Psoas muscle (tissue), 8 donors: ENCODE data around the gene TMEM184B. TPM values are rescaled to one million over a fixed set of nuclear protein-coding genes. Genes with fewer than 3 reads are reported as not detected.

Experiments
- ATAC-seq, 4 donors: fragments of 200-7000 bp; cut with Tn5 transposase; one replicate each; pipeline ENCODE4 v1.9.1; 2020; ENCODE audit warnings: moderate library complexity in 3 of 4, mild to moderate bottlenecking in 2 of 4
- DNase-seq, 2 donors: peaks; one replicate each; pipeline ENCODE4 v3.0.0-alpha.2; 2020
- H3K27ac ChIP-seq: fragments of 200-600 bp; one replicate; pipeline ENCODE4 v1.8.0; 2022
- H3K27me3 ChIP-seq, 3 donors: fragments of 200-600 bp in 1 of 3; one replicate each; pipeline versions ENCODE4 v1.6.1 to v1.8.0; 2013 to 2022; ENCODE audit warnings: low read length in 2 of 3, mild to moderate bottlenecking in 2 of 3, moderate library complexity in 1 of 3; ENCODE audit not compliant: insufficient read depth in 3 of 3
- H3K36me3 ChIP-seq, 2 donors: fragments of 200-600 bp in 1 of 2; one replicate each; pipeline versions ENCODE4 v1.6.1 to v1.8.0; 2013 to 2022; ENCODE audit warnings: low read depth in 1 of 2, mild to moderate bottlenecking in 1 of 2, moderate library complexity in 1 of 2; ENCODE audit not compliant: insufficient read depth in 1 of 2
- H3K4me1 ChIP-seq: fragments of 200-600 bp; one replicate; pipeline ENCODE4 v1.8.0; 2022
- H3K4me3 ChIP-seq: fragments of 200-600 bp; one replicate; pipeline ENCODE4 v1.8.0; 2022; ENCODE audit warnings: mild to moderate bottlenecking
- H3K9me3 ChIP-seq: fragments of 200-600 bp; one replicate; pipeline ENCODE4 v1.8.0; 2022
- WGBS, 3 donors: extraction: QIAGEN DNeasy Blood & Tissue Kit; methylation state at CpG; one replicate each; pipeline versions ENCODE4 v1.1.6 to v1.1.7; 2013; 5-methylcytosine and 5-hydroxymethylcytosine counted together
- intact Hi-C, 2 donors: fragments of 100-400 bp; cut with DNase I; formaldehyde crosslinking; loops; one replicate each; pipeline versions ENCODE4 v1.11.0 to v1.14.2; 2022
- polyA plus RNA-seq, 3 donors: library from polyadenylated mRNA; stranded (reverse); fragments of 200-250 nt; gene quantifications; one replicate each; pipeline ENCODE4 v1.2.3, GENCODE V29; 2013
- total RNA-seq, 4 donors: library from RNA; stranded (reverse); fragmentation: NEBNext Ultra II Directional in 2 of 4; extraction: Animal tissue kit (Norgen Biotek cat#: 25700) in 2 of 4; gene quantifications; one replicate each; pipeline versions ENCODE4 v1.2.1 to v1.2.4, GENCODE V29; 2021 to 2023
- TF ChIP-seq, protein P1 (sequence below): fragments of 200-600 bp; IDR thresholded peaks from one replicate; pipeline ENCODE4 v1.8.0; 2022; ENCODE audit warnings: antibody characterized with exemption
- donor health status: healthy with polysubstance abuse.
- donor health status: DM: no; HTN: no; CAD: no; lungs with moderate emphysema.
- donor health status: Bipolar disorder and iron deficiency.
- donor health status: healthy.
- donor health status: DM: yes; HTN: yes; CAD: no.
- donor health status: DM: no; HTN: no; CAD: no.
- donor health status: DM: no; HTN: no; CAD: no.
- donor health status: DM: yes; HTN: yes; CAD: no.

Gene TMEM184B
- total and polyA plus RNA-seq, 7 donors: 13.6 to 40.3 (median 26.4) TPM

GRCh38 chr22:38271927-38272372, 860 bp downstream of the TMEM184B start:
- intact Hi-C loops: loop anchor here in 1 of 2 donors (5.0 kb wide), 1 partner anchor 45 kb away; the partner anchor contains the start of gene CSNK1E
- peak overlapping the region; percentile 90 for H3K4me3 ChIP-seq
- no peaks in the 10 kb centered on the region for H3K9me3 ChIP-seq
- DNase-seq (no peak), ATAC-seq (peak in 3 of 4 donors; percentile 4 to 15 (median 9))
- TF ChIP-seq, protein P1, sequence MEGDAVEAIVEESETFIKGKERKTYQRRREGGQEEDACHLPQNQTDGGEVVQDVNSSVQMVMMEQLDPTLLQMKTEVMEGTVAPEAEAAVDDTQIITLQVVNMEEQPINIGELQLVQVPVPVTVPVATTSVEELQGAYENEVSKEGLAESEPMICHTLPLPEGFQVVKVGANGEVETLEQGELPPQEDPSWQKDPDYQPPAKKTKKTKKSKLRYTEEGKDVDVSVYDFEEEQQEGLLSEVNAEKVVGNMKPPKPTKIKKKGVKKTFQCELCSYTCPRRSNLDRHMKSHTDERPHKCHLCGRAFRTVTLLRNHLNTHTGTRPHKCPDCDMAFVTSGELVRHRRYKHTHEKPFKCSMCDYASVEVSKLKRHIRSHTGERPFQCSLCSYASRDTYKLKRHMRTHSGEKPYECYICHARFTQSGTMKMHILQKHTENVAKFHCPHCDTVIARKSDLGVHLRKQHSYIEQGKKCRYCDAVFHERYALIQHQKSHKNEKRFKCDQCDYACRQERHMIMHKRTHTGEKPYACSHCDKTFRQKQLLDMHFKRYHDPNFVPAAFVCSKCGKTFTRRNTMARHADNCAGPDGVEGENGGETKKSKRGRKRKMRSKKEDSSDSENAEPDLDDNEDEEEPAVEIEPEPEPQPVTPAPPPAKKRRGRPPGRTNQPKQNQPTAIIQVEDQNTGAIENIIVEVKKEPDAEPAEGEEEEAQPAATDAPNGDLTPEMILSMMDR: no peak
- no peaks in the 10 kb centered on the region for H3K36me3 ChIP-seq
- H3K27me3 ChIP-seq: no peaks in the 10 kb centered on the region
- peaks cover 44% of the 10 kb centered on the region for H3K4me1 ChIP-seq
- WGBS, 3 donors: 11 to 12% (median 11%) methylated on average over 7 of the region's 7 CpGs
- peak overlapping the region; percentile 87 for H3K27ac ChIP-seq

- WGBS, 3 donors: 67 to 79% (median 73%) methylated on average over 7 of the region's 7 CpGs
- peak overlapping the region; percentile 87 for H3K27ac ChIP-seq
- peaks cover 41% of the 10 kb centered on the region for H3K4me1 ChIP-seq
- TF ChIP-seq, protein P1: no peak
- no peaks in the 10 kb centered on the region for H3K36me3 ChIP-seq
- H3K4me3 ChIP-seq: peak overlapping the region; percentile 90
- no peaks in the 10 kb centered on the region for H3K27me3 ChIP-seq
- intact Hi-C loops: loop anchor here in 1 of 2 donors (5.0 kb wide), 1 partner anchor 46 kb away; the partner anchor contains the start of gene CSNK1E
- ATAC-seq (no peak), DNase-seq (no peak)
- no peaks in the 10 kb centered on the region for H3K9me3 ChIP-seq
These were observed 1.7 kb downstream of the TMEM184B start for GRCh38 chr22:38271101-38271500.

DNA sequence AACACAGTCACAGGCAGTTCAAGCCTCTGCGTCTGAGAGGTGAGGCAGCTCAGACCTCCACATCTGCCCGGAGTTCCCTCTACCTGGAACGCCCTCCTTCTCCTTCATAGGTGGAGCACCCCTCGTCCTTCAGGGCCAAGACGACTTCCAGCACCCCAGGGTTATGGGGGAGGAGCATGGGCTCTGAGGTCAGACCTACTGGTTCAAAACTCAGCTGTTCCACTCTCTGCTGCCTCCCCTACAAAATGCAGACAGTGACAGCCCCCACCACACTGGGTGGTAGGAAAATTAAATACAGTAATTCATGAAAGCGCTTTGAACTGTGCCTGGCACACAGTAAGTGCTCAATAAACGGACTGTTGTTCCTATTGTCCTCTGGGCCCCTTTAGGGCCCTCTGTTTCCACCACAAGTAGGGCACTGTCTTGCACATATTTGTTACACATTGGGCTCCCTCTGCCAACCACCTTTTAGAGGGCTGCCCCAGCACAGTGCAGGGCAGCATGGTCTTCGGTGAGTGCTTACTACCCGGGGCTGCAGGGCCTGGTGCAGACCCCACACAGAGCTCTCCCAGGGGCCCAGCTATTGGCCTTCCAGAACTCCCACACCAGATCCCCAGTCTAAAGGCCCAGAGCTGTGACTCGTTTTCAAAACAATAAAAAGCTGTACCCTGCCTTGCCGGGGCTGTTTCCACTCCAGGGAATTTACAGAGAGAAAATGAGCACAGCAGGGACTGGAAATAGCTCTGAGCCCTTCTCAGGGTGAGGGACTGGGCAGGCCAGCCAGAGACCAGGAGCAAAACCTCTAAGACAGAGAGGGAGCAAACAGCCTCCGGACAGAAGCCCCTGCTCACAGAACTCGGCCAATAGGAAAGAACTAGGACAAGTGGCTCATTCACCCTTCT, 2.5 kb downstream of the TMEM184B start:
- ATAC-seq (no peak), DNase-seq (no peak)
- peak overlapping the region; percentile 87 for H3K27ac ChIP-seq
- TF ChIP-seq, protein P1: no peak
- no peaks in the 10 kb centered on the region for H3K27me3 ChIP-seq
- peak overlapping the region; percentile 90 for H3K4me3 ChIP-seq
- H3K9me3 ChIP-seq: no peaks in the 10 kb centered on the region
- no peaks in the 10 kb centered on the region for H3K36me3 ChIP-seq
- H3K4me1 ChIP-seq: peaks cover 41% of the 10 kb centered on the region
- intact Hi-C loops: loop anchor here in 1 of 2 donors (5.0 kb wide), 1 partner anchor 47 kb away; the partner anchor contains the start of gene CSNK1E
- WGBS, 3 donors: 45 to 67% (median 47%) methylated on average over 13 of the region's 13 CpGs

GRCh38 chr22:38269466-38269865, 3.3 kb downstream of the TMEM184B start:
- intact Hi-C loops: no loop called here
- H3K4me1 ChIP-seq: peaks cover 45% of the 10 kb centered on the region
- 70 to 90% (median 72%) methylated on average over 7 of the region's 7 CpGs for WGBS, 3 donors
- no peak overlapping the region for H3K4me3 ChIP-seq
- H3K27me3 ChIP-seq: no peaks in the 10 kb centered on the region
- DNase-seq: no peak
- ATAC-seq: no peak
- peak overlapping the region; percentile 87 for H3K27ac ChIP-seq
- no peaks in the 10 kb centered on the region for H3K9me3 ChIP-seq
- TF ChIP-seq, protein P1: no peak
- H3K36me3 ChIP-seq: no peaks in the 10 kb centered on the region
